GM18507 (cell line): ENCODE results near the gene VPS13C.
"Not testable (repeated sequence)": the region's sequence is repeated elsewhere in the genome, so short reads cannot be mapped to it uniquely, and the experiment has no call there.

Experiments
- DNase-seq: peaks from one replicate; pipeline ENCODE4 v3.0.0; 2011; ENCODE audit warnings: low read depth; ENCODE audit not compliant: insufficient read length; ENCODE audit errors: extremely low spot score
- FAIRE-seq: peaks from 2 replicates; lab custom pipeline; 2011; peaks lifted over from hg19 to GRCh38; lab: Jason Lieb, UNC

VPS13C gene

GRCh38 chr15:62053439-62054085 is 6.7 kb downstream of the VPS13C start:
- FAIRE-seq (no peak), DNase-seq (no peak)

DNA sequence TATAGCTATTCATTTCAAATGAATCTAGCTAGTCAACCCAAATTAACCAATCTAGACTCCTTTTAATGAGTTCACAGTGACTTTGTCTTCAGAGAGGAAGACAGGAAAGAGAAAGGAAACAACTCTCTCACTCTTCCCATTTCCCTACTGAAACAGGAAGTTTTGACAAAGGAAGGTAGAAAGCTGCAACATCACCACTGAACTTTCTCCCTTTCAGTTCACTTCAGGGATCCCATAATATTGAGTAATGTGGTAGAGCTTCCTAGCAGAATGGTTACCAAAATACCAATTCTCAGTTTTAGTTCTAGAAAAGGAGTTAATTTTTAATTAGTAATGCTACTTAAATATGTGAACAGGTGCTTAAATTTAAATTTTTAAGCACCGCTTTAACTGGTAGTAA is 7.5 kb downstream of the VPS13C start:
- FAIRE-seq, result peak; percentile 62
- DNase-seq, result no peak

- DNase-seq, result no peak
Observed at GRCh38 chr15:62051166-62051565, 9.1 kb downstream of the VPS13C start.

GRCh38 chr15:62050115-62050514 is 10.1 kb downstream of the VPS13C start:
- no peak for FAIRE-seq
- DNase-seq, result no peak

More at GRCh38 chr15:62051166-62051565, 9.1 kb downstream of the VPS13C start:
- no peak for FAIRE-seq

DNA sequence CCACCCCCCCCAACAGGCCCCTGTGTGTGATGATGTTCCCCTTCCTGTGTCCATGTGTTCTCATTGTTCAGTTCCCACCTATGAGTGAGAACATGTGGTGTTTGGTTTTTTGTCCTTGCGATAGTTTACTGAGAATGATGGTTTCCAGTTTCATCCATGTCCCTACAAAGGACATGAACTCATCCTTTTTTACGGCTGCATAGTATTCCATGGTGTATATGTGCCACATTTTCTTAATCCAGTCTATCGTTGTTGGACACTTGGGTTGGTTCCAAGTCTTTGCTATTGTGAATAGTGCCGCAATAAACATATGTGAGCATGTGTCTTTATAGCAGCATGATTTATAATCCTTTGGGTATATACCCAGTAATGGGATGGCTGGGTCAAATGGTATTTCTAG is 12.0 kb downstream of the VPS13C start:
- not testable (repeated sequence) for FAIRE-seq, DNase-seq

DNA sequence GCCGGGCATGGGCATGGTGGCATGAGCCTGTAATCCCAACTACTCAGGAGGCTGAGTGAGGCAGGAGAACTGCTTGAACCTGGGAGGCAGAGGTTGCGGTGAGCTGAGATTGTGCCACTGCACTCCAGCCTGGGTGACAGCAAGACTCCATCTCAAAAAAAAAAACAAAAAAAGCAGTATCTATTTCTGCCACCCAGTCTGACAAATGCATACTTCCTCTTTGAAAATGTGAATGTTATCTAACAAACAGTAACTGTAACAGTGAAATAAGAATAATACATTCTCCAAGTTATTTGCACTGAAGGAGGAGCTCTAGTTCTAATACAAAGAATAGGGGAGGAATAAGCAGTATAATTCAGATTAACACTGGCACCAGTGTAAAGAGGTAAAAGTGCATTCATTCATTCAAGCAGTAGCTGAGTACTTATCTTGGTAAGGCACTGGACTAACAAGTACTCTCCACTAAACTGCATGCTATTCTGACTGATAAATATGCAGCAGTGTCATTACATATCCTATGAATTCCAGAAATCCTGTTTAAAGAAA is 12.9 kb downstream of the VPS13C start:
- no peak for DNase-seq
- FAIRE-seq, result peak; percentile 62

- DNase-seq, result no peak
- peak; percentile 77 for FAIRE-seq
Observed at GRCh38 chr15:62046078-62046743, 14.0 kb downstream of the VPS13C start.

GRCh38 chr15:62035256-62035924 is 24.9 kb downstream of the VPS13C start:
- no peak for FAIRE-seq
- no peak for DNase-seq

DNA sequence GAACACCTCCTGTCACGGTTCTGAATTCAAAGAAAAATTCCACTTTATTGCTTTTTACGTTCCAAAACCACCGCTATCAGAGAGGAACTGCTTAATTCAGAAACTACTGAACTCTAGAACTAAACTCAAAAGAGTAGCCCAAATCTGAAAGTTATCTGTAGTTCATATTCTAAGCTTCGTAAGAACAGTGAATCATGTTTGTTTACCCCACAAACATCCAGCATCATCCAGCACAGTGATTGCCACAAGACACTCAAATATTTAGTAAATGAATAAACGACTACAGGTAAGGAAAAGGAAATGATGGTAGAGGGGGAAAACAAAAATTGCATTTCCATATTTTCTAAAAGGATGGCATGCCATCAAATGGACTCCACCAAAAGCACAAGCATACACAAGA is 32.3 kb downstream of the VPS13C start:
- FAIRE-seq (peak; percentile 33), DNase-seq (no peak)

- DNase-seq, result no peak
- peak; percentile 62 for FAIRE-seq
Observed at GRCh38 chr15:62027263-62027565, 33.0 kb downstream of the VPS13C start.

GRCh38 chr15:62026487-62027262 is 33.6 kb downstream of the VPS13C start:
- FAIRE-seq (no peak), DNase-seq (no peak)

DNA sequence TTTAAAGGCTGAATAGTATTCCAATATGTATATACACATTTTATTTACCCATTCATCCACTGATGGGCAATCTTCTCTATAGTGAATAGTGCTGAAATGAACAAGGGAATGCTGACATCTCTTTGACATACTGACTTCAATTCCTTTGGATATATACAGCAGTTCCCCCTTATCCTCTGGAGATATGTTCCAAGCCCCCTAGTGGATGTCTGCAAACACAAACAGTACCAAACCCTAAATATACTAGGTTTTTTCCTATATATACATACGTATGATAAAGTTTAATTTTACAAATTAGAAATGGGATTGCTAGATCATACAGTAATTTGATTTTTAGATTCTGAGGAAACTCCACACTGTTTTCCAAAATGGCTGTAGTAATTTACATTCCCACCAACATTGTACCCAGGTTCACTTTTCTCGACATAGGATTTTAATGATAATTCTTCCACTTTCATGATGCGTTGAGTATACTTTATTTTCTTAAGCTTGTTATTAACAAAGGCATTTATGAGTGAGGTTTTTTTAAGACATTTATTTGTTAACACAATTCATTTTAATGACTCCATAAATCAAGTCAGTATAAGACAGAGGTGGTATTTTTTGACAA is 38.2 kb downstream of the VPS13C start:
- FAIRE-seq (no peak), DNase-seq (no peak)

- no peak for FAIRE-seq
Observed at GRCh38 chr15:62020576-62021160, 39.6 kb downstream of the VPS13C start.

GRCh38 chr15:62005354-62005753 is 54.9 kb downstream of the VPS13C start:
- not testable (repeated sequence) for DNase-seq, FAIRE-seq

More at GRCh38 chr15:62020576-62021160, 39.6 kb downstream of the VPS13C start:
- no peak for DNase-seq

GRCh38 chr15:61997786-61998185 is 62.5 kb downstream of the VPS13C start:
- no peak for DNase-seq

DNA sequence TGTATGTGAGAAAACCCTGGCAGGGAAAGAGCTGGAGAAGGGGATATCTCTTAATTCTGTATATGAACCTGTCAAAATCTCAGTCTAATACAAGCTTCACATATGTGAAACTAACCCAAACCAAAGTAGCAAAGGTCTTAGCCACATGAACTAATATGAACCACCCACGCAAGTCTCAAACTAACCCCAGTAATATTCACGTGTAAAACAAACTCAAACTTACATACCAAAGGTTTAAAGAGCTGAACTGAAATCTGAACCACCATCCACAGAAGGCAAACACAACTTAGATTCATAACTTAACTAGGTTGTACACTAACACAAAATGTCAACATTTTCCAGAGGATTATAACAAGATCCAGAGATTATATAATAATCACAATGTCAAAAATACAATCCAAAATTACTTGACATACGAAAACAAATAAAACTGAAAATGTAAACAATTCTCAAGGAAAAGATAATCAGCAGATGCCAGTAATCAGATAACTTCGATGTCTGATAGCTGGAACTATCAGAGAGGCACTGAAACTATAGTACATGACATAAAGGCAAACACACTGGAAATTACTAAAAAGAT is 64.1 kb downstream of the VPS13C start:
- DNase-seq (no peak), FAIRE-seq (no peak)

More at GRCh38 chr15:61997786-61998185, 62.5 kb downstream of the VPS13C start:
- FAIRE-seq, result no peak

DNA sequence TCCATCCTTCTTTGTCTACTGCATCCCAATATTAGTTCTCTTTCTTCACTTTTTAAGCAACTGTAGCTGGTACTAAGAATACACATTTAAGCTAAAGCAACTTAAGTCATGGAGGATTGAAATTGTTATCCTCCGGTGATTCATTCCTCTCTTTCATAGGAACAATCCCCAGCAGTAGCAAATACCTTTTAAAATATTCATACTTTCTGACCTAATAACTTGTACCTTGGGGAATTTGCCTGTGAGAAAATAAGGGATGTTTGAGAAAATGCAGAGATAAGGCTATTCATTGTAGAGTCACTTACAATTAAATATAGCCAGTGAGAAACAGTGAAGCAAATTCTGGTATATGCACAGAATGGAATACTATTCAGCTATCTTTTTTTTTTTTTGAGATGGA is 66.0 kb downstream of the VPS13C start:
- DNase-seq, result no peak
- FAIRE-seq, result no peak

GRCh38 chr15:61992518-61992917 is 67.7 kb downstream of the VPS13C start:
- no peak for DNase-seq
- no peak for FAIRE-seq

- DNase-seq, result no peak
- FAIRE-seq, result no peak
Observed at GRCh38 chr15:61989667-61990066, 70.6 kb downstream of the VPS13C start.
